Ishikawa (cell line): ENCODE data around the gene DENND1A.

Experiments used
- CREB1 ChIP-seq: IDR thresholded peaks from 2 replicates; pipeline ENCODE4 v1.6.1; 2012; ENCODE audit warnings: low read depth
- EP300 ChIP-seq: IDR thresholded peaks from 2 replicates; pipeline ENCODE4 v1.6.1; 2012; ENCODE audit warnings: borderline replicate concordance
- RAD21 ChIP-seq: IDR thresholded peaks from 2 replicates; pipeline ENCODE4 v1.6.1; 2012; ENCODE audit warnings: low read depth
- TCF12 ChIP-seq: IDR thresholded peaks from 2 replicates; pipeline ENCODE4 v1.6.1; 2012; ENCODE audit warnings: low read depth

- TF ChIP-seq EP300 (no peak), CREB1 (no peak), TCF12 (0 out of 2 replicates have a peak, but pooled peaks have one; percentile 9), RAD21 (no peak)
Observed at GRCh38 chr9:123377211-123377971, 552.5 kb downstream of the DENND1A start.
